HepG2 (cell line): ENCODE results near the gene C1QTNF1. TPM values are rescaled to one million over a fixed set of nuclear protein-coding genes. Genes with fewer than 3 reads are reported as not detected.

Source experiments
- ATAC-seq: fragments of 200-7000 bp; cut with Tn5 transposase; 3 replicates; pipeline ENCODE4 v1.9.1; 2020; ENCODE audit warnings: mild to moderate bottlenecking, moderate library complexity
- BruUV-seq: library from RNA; stranded (reverse); fragments of 400-500 nt; replicated peaks from 2 replicates; lab custom pipeline; 2021; lab: Mats Ljungman, UMichigan
- CTCF ChIA-PET: fragments of 300-600 bp; formaldehyde crosslinking; extraction: SDS; loops from one replicate; lab custom pipeline; 2021; ENCODE audit warnings: low total read pairs, inconsistent platforms, low intra/inter-chr PET ratio; lab: Yijun Ruan, JAX
- POLR2A ChIA-PET: fragments of 350-600 bp; sonication (Branson Sonifier 250); formaldehyde crosslinking; loops from one replicate; lab custom pipeline; 2020; ENCODE audit warnings: antibody characterized with exemption, inconsistent platforms; lab: Yijun Ruan, JAX
- DNase-seq: peaks from one replicate; pipeline ENCODE4 v3.0.0-alpha.2; 2015; ENCODE audit warnings: low spot score
- FAIRE-seq: peaks from 3 replicates; lab custom pipeline; 2011; peaks lifted over from hg19 to GRCh38; lab: Jason Lieb, UNC
- H2AFZ ChIP-seq: one replicate; pipeline ENCODE4 v1.6.1; 2011; ENCODE audit warnings: low read length, inconsistent platforms
- H3K27ac ChIP-seq: fragments of 300-600 bp; 3 replicates; pipeline ENCODE4 v1.8.0; 2011; ENCODE audit warnings: mixed run types, mild to moderate bottlenecking, mixed read lengths, low read length, inconsistent platforms; ENCODE audit not compliant: insufficient read depth; ENCODE audit errors: extremely low read length
- H3K27me3 ChIP-seq, 2 experiments: fragments of 200-600 bp in 1 of 2; 2 replicates in 1 of 2; 3 replicates in 1 of 2; pipeline versions ENCODE4 v1.6.0 to v1.8.0; 2011; ENCODE audit warnings: low read length in 2 of 2, mild to moderate bottlenecking in 2 of 2, moderate library complexity in 2 of 2, inconsistent platforms in 1 of 2; ENCODE audit not compliant: insufficient read depth in 2 of 2, control insufficient read depth in 1 of 2
- H3K36me3 ChIP-seq, 2 experiments: fragments of 200-600 bp in 1 of 2; replicated peaks in 1 of 2; 2 replicates in 1 of 2; 3 replicates in 1 of 2; pipeline versions ENCODE4 v1.5.1 to v1.8.0; 2011; ENCODE audit warnings: low read length in 2 of 2, inconsistent platforms in 1 of 2; ENCODE audit not compliant: insufficient read depth in 2 of 2, control insufficient read depth in 1 of 2
- H3K4me1 ChIP-seq: 2 replicates; pipeline ENCODE4 v1.5.1; 2012; ENCODE audit warnings: low read length, inconsistent platforms; ENCODE audit not compliant: insufficient read depth
- H3K4me2 ChIP-seq: 2 replicates; pipeline ENCODE4 v1.6.0; 2011; ENCODE audit warnings: low read depth, low read length, inconsistent platforms
- H3K4me3 ChIP-seq, 3 experiments: fragments of 200-600 bp in 1 of 3; sonication (generic), shearing (Covaris generic) in 1 of 3; replicated peaks in 1 of 3; 2 replicates each; pipeline ENCODE4 v1.5.1; 2011 to 2016; ENCODE audit warnings: low read length in 3 of 3, inconsistent platforms in 2 of 3, low read depth in 2 of 3, mild to moderate bottlenecking in 2 of 3, control low read depth in 1 of 3, mixed read lengths in 1 of 3; ENCODE audit not compliant: insufficient read depth in 1 of 3
- H3K79me2 ChIP-seq: one replicate; pipeline ENCODE4 v1.6.1; 2011; ENCODE audit warnings: low read length, inconsistent platforms; ENCODE audit not compliant: insufficient read depth
- H3K9ac ChIP-seq: 2 replicates; pipeline ENCODE4 v1.6.0; 2011; ENCODE audit warnings: mild to moderate bottlenecking, low read depth, low read length, inconsistent platforms; ENCODE audit not compliant: insufficient read depth
- H3K9me3 ChIP-seq: 2 replicates; pipeline ENCODE4 v1.5.1; 2012; ENCODE audit warnings: mild to moderate bottlenecking, low read length
- H4K20me1 ChIP-seq: 2 replicates; pipeline ENCODE4 v1.6.0; 2011; ENCODE audit warnings: inconsistent platforms, mild to moderate bottlenecking, low read length, moderate library complexity; ENCODE audit not compliant: insufficient read depth
- AGO2 ChIP-seq: fragments of 200-400 bp; formaldehyde crosslinking; optimal IDR thresholded peaks from 2 replicates; pipeline ENCODE3; 2017; ENCODE audit warnings: mild to moderate bottlenecking, low read depth, low read length, moderate library complexity
- ARID5B ChIP-seq: IDR thresholded peaks from 2 replicates; pipeline ENCODE4 v1.4.0; 2020; ENCODE audit warnings: mild to moderate bottlenecking, missing genetic modification reagents
- ESRRA ChIP-seq: sonication (generic); formaldehyde crosslinking; IDR thresholded peaks from 2 replicates; pipeline ENCODE4 v1.5.1; 2020; ENCODE audit warnings: mild to moderate bottlenecking, low read depth, missing genetic modification reagents
- FOSL1 ChIP-seq: sonication (generic); formaldehyde crosslinking; IDR thresholded peaks from 2 replicates; pipeline ENCODE4 v1.9.0; 2021; ENCODE audit warnings: missing genetic modification reagents, borderline replicate concordance
- GPN1 ChIP-seq: sonication (generic); formaldehyde crosslinking; IDR thresholded peaks from 2 replicates; pipeline ENCODE4 v1.5.1; 2020; ENCODE audit warnings: missing genetic modification reagents, borderline replicate concordance
- HBP1 ChIP-seq: IDR thresholded peaks from 2 replicates; pipeline ENCODE4 v1.6.1; 2016; ENCODE audit warnings: low read depth, control low read depth
- KLF6 ChIP-seq: IDR thresholded peaks from 2 replicates; pipeline ENCODE4 v1.8.0; 2016; ENCODE audit warnings: missing biosample characterization, missing genetic modification reagents
- ZBTB20 ChIP-seq: sonication (generic); formaldehyde crosslinking; IDR thresholded peaks from 2 replicates; pipeline ENCODE4 v1.8.1; 2023; ENCODE audit warnings: missing genetic modification reagents, low read depth, mild to moderate bottlenecking, borderline replicate concordance
- ZBTB26 ChIP-seq: IDR thresholded peaks from 2 replicates; pipeline ENCODE4 v1.6.1; 2016; ENCODE audit warnings: missing compliant biosample characterization, missing genetic modification reagents, borderline replicate concordance
- ZNF275 ChIP-seq: sonication (generic); formaldehyde crosslinking; IDR thresholded peaks from 2 replicates; pipeline ENCODE4 v1.8.0; 2022; ENCODE audit warnings: missing genetic modification reagents, mild to moderate bottlenecking, inconsistent platforms, borderline replicate concordance
- ZNF746 ChIP-seq: sonication (generic); formaldehyde crosslinking; IDR thresholded peaks from 2 replicates; pipeline ENCODE4 v1.8.0; 2022; ENCODE audit warnings: mild to moderate bottlenecking, missing genetic modification reagents
- ZUFSP ChIP-seq: sonication (generic); formaldehyde crosslinking; IDR thresholded peaks from 2 replicates; pipeline ENCODE4 v1.9.0; 2021; ENCODE audit warnings: missing genetic modification reagents, mild to moderate bottlenecking, borderline replicate concordance
- WGBS: methylation state at CpG from one replicate; pipeline ENCODE4 v1.1.6; 2017; ENCODE audit warnings: low lambda C conversion rate; 5-methylcytosine and 5-hydroxymethylcytosine counted together
- in situ Hi-C: cut with HindIII; loops from 2 replicates; pipeline ENCODE4 v1.10.0; 2017; ENCODE audit warnings: low pct_unique_long_range_greater_than_20kb; ENCODE audit not compliant: extremely low pct_ligation_motif_present
- intact Hi-C: fragments of 100-400 bp; cut with micrococcal nuclease; formaldehyde crosslinking; loops from one replicate; pipeline ENCODE4 v1.10.0; 2022; ENCODE audit not compliant: unreplicated experiment
- polyA plus RNA-seq, 8 experiments: library from polyadenylated mRNA; depleted of rRNA in 3 of 8; stranded (reverse) in 7 of 8; unstranded in 1 of 8; fragments of >200 nt; fragmentation: Illumina TruSeq in 4 of 8; extraction: Trizol in 4 of 8; gene quantifications; 2 replicates each; pipeline versions ENCODE4 v1.2.1 to v1.2.3, GENCODE V29; 2011 to 2016; ENCODE audit warnings: low read depth in 4 of 8, missing spikeins in 1 of 8, mixed read lengths in 1 of 8; ENCODE audit not compliant: insufficient read depth in 1 of 8
- total RNA-seq, 5 experiments: library from RNA; depleted of rRNA; stranded (reverse); fragments of >200 nt; fragmentation: Illumina TruSeq; extraction: Trizol; gene quantifications; 2 replicates each; pipeline ENCODE4 v1.2.3, GENCODE V29; 2016; ENCODE audit warnings: low read depth in 1 of 5

C1QTNF1 gene
- total and polyA plus RNA-seq, 2 of the 13 experiments (the other 11 are each of a cell fraction or from before 2014, with no cell fraction given), result 0.18 to 0.86 TPM

GRCh38 chr17:79074649-79075445, 50.9 kb downstream of the C1QTNF1 start, which contains the start of gene ENGASE (continued):
- TF ChIP-seq HBP1 (CRISPR knock-in tag), result 0 out of 2 replicates have a peak, but pooled peaks have one; percentile 72
- no peak for TF ChIP-seq ZNF746 (CRISPR knock-in tag)
- no peak for TF ChIP-seq GPN1
- TF ChIP-seq ZBTB26 (CRISPR knock-in tag), result peak; percentile 97
- TF ChIP-seq AGO2, result peak; percentile 85
- TF ChIP-seq ZBTB20, result no peak
- TF ChIP-seq KLF6, result peak; percentile 59; the same call in 1 of the 2 replicates
- 0 out of 2 replicates have a peak, but pooled peaks have one; percentile 19 for TF ChIP-seq ESRRA (CRISPR knock-in tag)

GRCh38 chr17:79075446-79075750, 51.4 kb downstream of the C1QTNF1 start:
- ChIA-PET CTCF (no interaction called here), POLR2A (interaction anchor here (1.1 to 4.0 kb wide), 2 partner anchors 9 to 48 kb away, joined by 4 to 95 read pairs; no protein-coding TSS in a partner anchor)
- peak overlapping the region; percentile 78 for H3K9ac ChIP-seq
- DNase-seq (no peak), ATAC-seq (peak; percentile 18), FAIRE-seq (no peak)
- no TSS peak for BruUV-seq
- peaks cover 6 to 25% of the 10 kb centered on the region in 2 experiments; a peak in 4 of 5 replicates for H3K36me3 ChIP-seq
- peak overlapping the region; percentile 47 for H3K27ac ChIP-seq
- WGBS, result 28% methylated on average over 6 of the region's 6 CpGs
- peaks cover 41% of the 10 kb centered on the region for H3K4me1 ChIP-seq
- H3K79me2 ChIP-seq, result peaks cover 5% of the 10 kb centered on the region
- H3K27me3 ChIP-seq, result peaks cover 0 to 15% of the 10 kb centered on the region in 2 experiments; a peak in 2 of 5 replicates
- no peaks in the 10 kb centered on the region for H3K9me3 ChIP-seq
- H4K20me1 ChIP-seq, result no peaks in the 10 kb centered on the region
- no peak overlapping the region for H2AFZ ChIP-seq
- in situ Hi-C loops (no loop called here), intact Hi-C loops (loop anchor here (5.0 kb wide), 1 partner anchor 58 kb away; no protein-coding TSS in a partner anchor)
- H3K4me2 ChIP-seq, result peak overlapping the region; percentile 94
- H3K4me3 ChIP-seq, result peak overlapping the region; percentile 78 to 87 (median 83)
- TF ChIP-seq ZNF275 (CRISPR knock-in tag), result no peak
- no peak for TF ChIP-seq ZUFSP (CRISPR knock-in tag)
- no peak for TF ChIP-seq ARID5B (CRISPR knock-in tag)
- TF ChIP-seq FOSL1 (CRISPR knock-in tag), result no peak
